A673 (cell line): ENCODE data around the gene EHD4. TPM values are rescaled to one million over a fixed set of nuclear protein-coding genes. Genes with fewer than 3 reads are reported as not detected.

Source experiments
- BruUV-seq: library from RNA; stranded (reverse); fragments of 400-500 nt; replicated peaks from 2 replicates; lab custom pipeline; 2021; lab: Mats Ljungman, UMichigan
- CTCF ChIA-PET: fragments of 300-600 bp; sonication (Branson Sonifier 250); formaldehyde crosslinking; loops from one replicate; lab custom pipeline; 2022; ENCODE audit warnings: antibody characterized with exemption; lab: Charles Lee
- POLR2A ChIA-PET: fragments of 300-600 bp; sonication (Branson Sonifier 250); formaldehyde crosslinking; loops from one replicate; lab custom pipeline; 2022; ENCODE audit warnings: antibody characterized with exemption; ENCODE audit not compliant: low non-redundant PET; lab: Charles Lee
- DNase-seq: peaks from one replicate; pipeline ENCODE4 v3.0.0-alpha.2; 2015; ENCODE audit warnings: low spot score
- H3K27ac ChIP-seq: fragments of 200-600 bp; sonication (generic); 2 replicates; pipeline ENCODE4 v1.5.1; 2016; ENCODE audit warnings: mixed run types, low read depth, mild to moderate bottlenecking, mixed read lengths, antibody characterized with exemption, low read length; ENCODE audit not compliant: poor library complexity, severe bottlenecking
- H3K27me3 ChIP-seq: fragments of 200-600 bp; sonication (generic); replicated peaks from 2 replicates; pipeline ENCODE4 v1.6.1; 2017; ENCODE audit warnings: mixed run types, low read depth, mild to moderate bottlenecking, mixed read lengths, antibody characterized with exemption, low read length; ENCODE audit not compliant: insufficient read depth, poor library complexity
- H3K36me3 ChIP-seq: fragments of 200-600 bp; sonication (generic); 2 replicates; pipeline ENCODE4 v1.6.1; 2016; ENCODE audit warnings: mixed run types, mild to moderate bottlenecking, mixed read lengths, antibody characterized with exemption, low read length; ENCODE audit not compliant: insufficient read depth, poor library complexity, severe bottlenecking
- H3K4me1 ChIP-seq: fragments of 200-600 bp; sonication (generic); 2 replicates; pipeline ENCODE4 v1.6.1; 2017; ENCODE audit warnings: mixed run types, mild to moderate bottlenecking, mixed read lengths, antibody characterized with exemption, low read length; ENCODE audit not compliant: insufficient read depth, poor library complexity, severe bottlenecking
- H3K4me3 ChIP-seq: fragments of 200-600 bp; sonication (generic); 2 replicates; pipeline ENCODE4 v1.5.1; 2016; ENCODE audit warnings: low read depth, mixed run types, mild to moderate bottlenecking, mixed read lengths, low read length; ENCODE audit not compliant: poor library complexity, severe bottlenecking
- H3K9me3 ChIP-seq: fragments of 200-600 bp; sonication (generic); 2 replicates; pipeline ENCODE4 v1.6.1; 2016; ENCODE audit warnings: mixed run types, low read depth, mild to moderate bottlenecking, mixed read lengths, antibody characterized with exemption, low read length; ENCODE audit not compliant: poor library complexity, severe bottlenecking
- CTCF ChIP-seq: fragments of 300-800, 200-600 bp; sonication (generic); conservative IDR thresholded peaks from 2 replicates; pipeline ENCODE4 v1.5.1; 2017; ENCODE audit warnings: low read depth, mild to moderate bottlenecking, antibody characterized with exemption, low read length, moderate library complexity, mixed read lengths
- EZH2 ChIP-seq: fragments of 200-600 bp; sonication (generic); IDR thresholded peaks from 2 replicates; pipeline ENCODE4 v1.6.1; 2017; ENCODE audit warnings: borderline replicate concordance, low read depth, mild to moderate bottlenecking, mixed read lengths, antibody characterized with exemption, low read length; ENCODE audit not compliant: poor library complexity, severe bottlenecking
- intact Hi-C: fragments of 100-400 bp; cut with micrococcal nuclease; formaldehyde crosslinking; loops from one replicate; pipeline ENCODE4 v1.10.0; 2022; ENCODE audit not compliant: unreplicated experiment
- total RNA-seq: library from RNA; stranded (reverse); gene quantifications from 2 replicates; pipeline ENCODE4 v1.2.3, GENCODE V29; 2021

Gene EHD4
- total RNA-seq, 1 experiment from 2014 or later: 29.4 TPM

- H3K27me3 ChIP-seq: no peaks in the 10 kb centered on the region
- peak overlapping the region; percentile 40 for H3K27ac ChIP-seq
These were observed 35.4 kb downstream of the EHD4 start for GRCh38 chr15:41936649-41937567.

GRCh38 chr15:41936155-41936554, 36.2 kb downstream of the EHD4 start:
- ChIA-PET CTCF (no interaction called here), POLR2A (no interaction called here)
- no TSS peak for BruUV-seq
- Histone ChIP-seq H3K4me3 (no peak overlapping the region), H3K36me3 (no peaks in the 10 kb centered on the region), H3K27ac (no peak overlapping the region), H3K27me3 (no peaks in the 10 kb centered on the region), H3K9me3 (no peaks in the 10 kb centered on the region), H3K4me1 (peaks cover 14% of the 10 kb centered on the region)
- intact Hi-C loops: no loop called here
- TF ChIP-seq CTCF (no peak), EZH2 (no peak)
- no peak for DNase-seq

More at GRCh38 chr15:41936649-41937567, 35.4 kb downstream of the EHD4 start:
- no TSS peak for BruUV-seq
- ChIA-PET POLR2A (no interaction called here), CTCF (no interaction called here)
- Histone ChIP-seq H3K9me3 (no peaks in the 10 kb centered on the region), H3K4me1 (peaks cover 14% of the 10 kb centered on the region), H3K4me3 (no peak overlapping the region), H3K36me3 (no peaks in the 10 kb centered on the region)
- TF ChIP-seq EZH2: no peak
- no peak for TF ChIP-seq CTCF
- intact Hi-C loops: no loop called here
- DNase-seq: no peak

GRCh38 chr15:41935566-41936020, 36.8 kb downstream of the EHD4 start:
- intact Hi-C loops: no loop called here
- no peaks in the 10 kb centered on the region for H3K9me3 ChIP-seq
- no TSS peak for BruUV-seq
- ChIA-PET POLR2A (no interaction called here), CTCF (no interaction called here)
- H3K27ac ChIP-seq: peak overlapping the region; percentile 62
- no peaks in the 10 kb centered on the region for H3K27me3 ChIP-seq
- H3K4me1 ChIP-seq: peaks cover 15% of the 10 kb centered on the region
- no peak for DNase-seq
- H3K36me3 ChIP-seq: no peaks in the 10 kb centered on the region
- TF ChIP-seq CTCF (no peak), EZH2 (no peak)
- no peak overlapping the region for H3K4me3 ChIP-seq
